HEK293 (cell line): ENCODE measurements around the gene STAC2.

ENCODE experiments used
- PRDM2 ChIP-seq: fragments of 450-650 bp; formaldehyde crosslinking; IDR thresholded peaks from 2 replicates; pipeline ENCODE4 v1.5.1; 2016; ENCODE audit warnings: missing biosample characterization, missing genetic modification characterization, borderline replicate concordance

STAC2 gene

DNA sequence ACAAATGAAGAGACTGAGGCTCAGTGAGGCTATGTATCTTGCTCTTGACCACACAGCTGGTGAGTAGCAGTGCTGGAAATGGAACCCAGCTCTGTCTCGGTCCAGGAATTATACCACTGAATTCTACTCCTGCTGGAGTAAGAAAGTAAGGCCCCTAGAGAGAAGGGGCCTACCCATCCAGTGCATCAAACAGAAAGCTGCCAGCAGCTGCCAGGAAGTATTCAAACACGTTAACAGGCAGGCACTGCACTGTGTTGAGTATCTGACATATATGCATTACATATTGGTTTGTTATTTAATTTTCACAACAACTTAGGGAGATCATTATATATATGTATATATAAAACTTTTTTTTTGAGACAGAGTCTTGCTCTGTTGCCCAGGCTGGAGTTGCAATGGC lies 63.8 kb downstream of the STAC2 start (continued):
- TF ChIP-seq PRDM2, result no peak
